A549 (cell line): Measurements from ENCODE around the gene CARMIL1. TPM values are rescaled to one million over a fixed set of nuclear protein-coding genes. Genes with fewer than 3 reads are reported as not detected.

ENCODE experiments used
- ATAC-seq, 2 experiments: fragments of 200-7000 bp in 1 of 2; fragments of >200 bp in 1 of 2; cut with Nextera tagmentation in 1 of 2; cut with Tn5 transposase in 1 of 2; 3 replicates each; pipeline versions ENCODE4 v1.8.0 to v1.9.1; 2018 to 2020; ENCODE audit warnings: mild to moderate bottlenecking in 1 of 2, moderate library complexity in 1 of 2
- CTCF ChIA-PET: fragments of 300-600 bp; sonication (Branson Sonifier 250); formaldehyde crosslinking; extraction: SDS; loops from one replicate; lab custom pipeline; 2021; ENCODE audit warnings: antibody characterized with exemption, inconsistent platforms; lab: Yijun Ruan, JAX
- POLR2A ChIA-PET: fragments of 350-600 bp; formaldehyde crosslinking; extraction: SDS; loops from one replicate; lab custom pipeline; 2021; ENCODE audit warnings: antibody characterized with exemption, inconsistent platforms; lab: Yijun Ruan, JAX
- DNase-seq, 2 experiments: peaks; one replicate each; pipeline versions ENCODE4 v3.0.0 to v3.0.0-alpha.2; 2011 to 2016; ENCODE audit warnings: low read depth in 1 of 2, low spot score in 1 of 2
- FAIRE-seq: peaks from 2 replicates; lab custom pipeline; 2011; peaks lifted over from hg19 to GRCh38; lab: Jason Lieb, UNC
- H3K27ac ChIP-seq, 2 experiments: fragments of >200 bp; sonication (Bioruptor Twin); formaldehyde crosslinking; 3 replicates each; pipeline ENCODE4 v1.5.1; 2016 to 2017
- H3K4me1 ChIP-seq: fragments of >200 bp; sonication (Bioruptor Twin); formaldehyde crosslinking; 3 replicates; pipeline ENCODE4 v1.6.1; 2016
- H3K4me2 ChIP-seq: fragments of >200 bp; sonication (Bioruptor Twin); formaldehyde crosslinking; 3 replicates; pipeline ENCODE4 v1.6.1; 2016
- H3K4me3 ChIP-seq: fragments of >200 bp; sonication (Bioruptor Twin); formaldehyde crosslinking; 3 replicates; pipeline ENCODE4 v1.5.1; 2016
- H3K9me3 ChIP-seq: fragments of >200 bp; sonication (Bioruptor Twin); formaldehyde crosslinking; 3 replicates; pipeline ENCODE4 v1.6.1; 2016
- BCL3 ChIP-seq: fragments of >200 bp; sonication (Bioruptor Twin); formaldehyde crosslinking; IDR thresholded peaks from 3 replicates; pipeline ENCODE4 v1.6.1; 2016
- BHLHE40 ChIP-seq: IDR thresholded peaks from 2 replicates; pipeline ENCODE4 v1.6.1; 2012; ENCODE audit warnings: low read depth, low read length, inconsistent platforms
- CEBPB ChIP-seq, 2 experiments: fragments of >200 bp in 1 of 2; sonication (Bioruptor Twin) in 1 of 2; formaldehyde crosslinking in 1 of 2; IDR thresholded peaks; 2 replicates each; pipeline ENCODE4 v1.6.1; 2012 to 2016
- CHD2 ChIP-seq: fragments of 150-350 bp; IDR thresholded peaks from 2 replicates; pipeline ENCODE4 v1.6.1; 2014; ENCODE audit warnings: low read length; ENCODE audit not compliant: partially characterized antibody
- E2F6 ChIP-seq: IDR thresholded peaks from 2 replicates; pipeline ENCODE4 v1.6.1; 2012; ENCODE audit warnings: low read depth, borderline replicate concordance
- EHF ChIP-seq: fragments of 250-450 bp; sonication (Bioruptor Pico); IDR thresholded peaks from 2 replicates; pipeline ENCODE4 v1.5.0; 2020; ENCODE audit warnings: mild to moderate bottlenecking
- EHMT2 ChIP-seq: fragments of 200-600 bp; sonication (generic); IDR thresholded peaks from 2 replicates; pipeline ENCODE4 v1.6.1; 2016; ENCODE audit warnings: antibody characterized with exemption, low read depth, mild to moderate bottlenecking, moderate library complexity
- EP300 ChIP-seq, 2 experiments: fragments of >200 bp; sonication (Bioruptor Twin); formaldehyde crosslinking; IDR thresholded peaks; 2 replicates in 1 of 2; 3 replicates in 1 of 2; pipeline ENCODE4 v1.6.1; 2016 to 2017
- FOXS1 ChIP-seq: fragments of 250-450 bp; sonication (Bioruptor Pico); IDR thresholded peaks from 2 replicates; pipeline ENCODE4 v1.5.0; 2020; ENCODE audit warnings: mild to moderate bottlenecking, moderate library complexity
- GATA3 ChIP-seq: IDR thresholded peaks from 2 replicates; pipeline ENCODE4 v1.6.1; 2012; ENCODE audit warnings: borderline replicate concordance
- HDAC2 ChIP-seq: fragments of 200-600 bp; sonication (generic); IDR thresholded peaks from 2 replicates; pipeline ENCODE4 v1.6.1; 2016
- HEYL ChIP-seq: fragments of 250-450 bp; sonication (Bioruptor Pico); IDR thresholded peaks from 2 replicates; pipeline ENCODE4 v1.8.0; 2021; ENCODE audit warnings: mild to moderate bottlenecking, moderate library complexity
- HOXB13 ChIP-seq: fragments of 250-450 bp; sonication (Bioruptor Pico); IDR thresholded peaks from 2 replicates; pipeline ENCODE4 v1.5.0; 2020; ENCODE audit warnings: low read depth, mild to moderate bottlenecking, moderate library complexity
- HOXB5 ChIP-seq: fragments of 250-450 bp; sonication (Bioruptor Pico); IDR thresholded peaks from 2 replicates; pipeline ENCODE4 v1.5.0; 2020; ENCODE audit warnings: mild to moderate bottlenecking, moderate library complexity
- KDM1A ChIP-seq: fragments of 200-600 bp; sonication (generic); IDR thresholded peaks from 2 replicates; pipeline ENCODE4 v1.6.1; 2016; ENCODE audit warnings: low read depth, mild to moderate bottlenecking
- KDM5A ChIP-seq: fragments of 200-600 bp; sonication (generic); IDR thresholded peaks from 2 replicates; pipeline ENCODE4 v1.6.1; 2016; ENCODE audit warnings: antibody characterized with exemption, mild to moderate bottlenecking
- MAFK ChIP-seq: fragments of 450-650 bp; IDR thresholded peaks from 2 replicates; pipeline ENCODE4 v1.6.1; 2014; ENCODE audit not compliant: partially characterized antibody
- NFE2L2 ChIP-seq: fragments of 150-350 bp; conservative IDR thresholded peaks from 2 replicates; pipeline ENCODE4 v1.6.1; 2014; ENCODE audit warnings: low read length
- NPAS2 ChIP-seq: fragments of 250-450 bp; sonication (Bioruptor Pico); IDR thresholded peaks from 2 replicates; pipeline ENCODE4 v1.8.0; 2022; ENCODE audit warnings: mild to moderate bottlenecking, moderate library complexity, borderline replicate concordance
- NR3C1 ChIP-seq: fragments of >200 bp; sonication (Bioruptor Twin); formaldehyde crosslinking; IDR thresholded peaks from 3 replicates; pipeline ENCODE4 v1.6.1; 2017
- RARB ChIP-seq: fragments of 250-450 bp; sonication (Bioruptor Pico); IDR thresholded peaks from 2 replicates; pipeline ENCODE4 v1.8.0; 2021; ENCODE audit warnings: mild to moderate bottlenecking, moderate library complexity
- RCOR1 ChIP-seq: fragments of 150-350 bp; IDR thresholded peaks from 2 replicates; pipeline ENCODE4 v1.6.1; 2014; ENCODE audit warnings: antibody characterized with exemption, low read length, low read depth
- REST ChIP-seq: fragments of 200-600 bp; sonication (generic); IDR thresholded peaks from 2 replicates; pipeline ENCODE4 v1.6.1; 2016; ENCODE audit warnings: antibody characterized with exemption, mild to moderate bottlenecking, moderate library complexity
- RNF2 ChIP-seq: fragments of 200-600 bp; sonication (generic); IDR thresholded peaks from 2 replicates; pipeline ENCODE4 v1.6.1; 2016; ENCODE audit warnings: low read depth, mild to moderate bottlenecking, antibody characterized with exemption, moderate library complexity, borderline replicate concordance
- TFCP2L1 ChIP-seq: fragments of 250-450 bp; sonication (Bioruptor Pico); IDR thresholded peaks from 2 replicates; pipeline ENCODE4 v1.5.0; 2021; ENCODE audit warnings: mild to moderate bottlenecking
- USF2 ChIP-seq: fragments of 450-650 bp; IDR thresholded peaks from 2 replicates; pipeline ENCODE4 v1.6.1; 2014; ENCODE audit warnings: antibody characterized with exemption
- ZC3H11A ChIP-seq: fragments of 450-650 bp; IDR thresholded peaks from 2 replicates; pipeline ENCODE4 v1.6.1; 2014; ENCODE audit warnings: antibody characterized with exemption, mild to moderate bottlenecking
- ZNF302 ChIP-seq: fragments of 250-450 bp; sonication (Bioruptor Pico); IDR thresholded peaks from 2 replicates; pipeline ENCODE4 v1.9.0; 2021; ENCODE audit warnings: inconsistent platforms, mild to moderate bottlenecking, moderate library complexity
- ZSCAN20 ChIP-seq: fragments of 250-450 bp; sonication (Bioruptor Pico); IDR thresholded peaks from 2 replicates; pipeline ENCODE4 v1.8.0; 2022; ENCODE audit warnings: mild to moderate bottlenecking, moderate library complexity
- whole genome bisulfite sequencing: methylation state at CpG from one replicate; pipeline ENCODE4 v1.1.6; 2017; ENCODE audit errors: missing lambda C conversion rate; 5-methylcytosine and 5-hydroxymethylcytosine counted together
- polyA plus RNA-seq, 4 experiments: library from polyadenylated mRNA; depleted of rRNA in 3 of 4; stranded (reverse); fragments of >200 nt; fragmentation: RNase III in 1 of 4; extraction: RNeasy Plus Mini Kit Qiagen cat#74134 plus additional on column Dnase treatment in 1 of 4; gene quantifications; 2 replicates in 3 of 4; 3 replicates in 1 of 4; pipeline ENCODE4 v1.2.3, GENCODE V29; 2011 to 2017
- TF ChIP-seq, protein P1 (sequence below): IDR thresholded peaks from 2 replicates; pipeline ENCODE4 v1.6.1; 2012

CARMIL1 gene
- polyA plus RNA-seq, 2 of the 4 experiments (the other 2 are of a cell fraction) = 11.5 to 11.8 TPM

DNA sequence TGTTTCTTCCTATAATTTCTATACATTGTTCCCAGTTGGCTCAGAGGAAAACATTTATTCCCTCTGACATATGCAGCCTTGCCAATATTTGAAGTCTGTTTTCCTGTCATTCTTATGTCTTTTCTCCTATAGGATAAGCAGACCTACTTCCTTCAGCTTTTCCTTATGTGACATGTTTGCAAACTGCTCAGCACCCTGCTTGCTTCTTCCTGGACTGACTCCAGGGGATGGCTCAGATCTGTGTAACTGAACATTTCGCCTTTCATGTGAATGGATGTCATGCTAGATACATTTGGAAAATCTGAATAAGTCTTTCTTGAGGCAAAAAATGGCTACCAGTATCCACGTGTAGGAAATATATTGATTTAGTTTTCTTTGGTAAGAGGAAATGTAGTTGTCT lies 113.2 kb downstream of the CARMIL1 start:
- TF ChIP-seq HOXB5 (CRISPR knock-in tag) (no peak), FOXS1 (CRISPR knock-in tag) (no peak), HOXB13 (no peak), USF2 (no peak), BCL3 (no peak), MAFK (no peak), E2F6 (no peak), NPAS2 (CRISPR knock-in tag) (no peak), CEBPB (IDR thresholded peaks at IDR 0.05) (no peak), EHF (CRISPR knock-in tag) (no peak), REST (no peak), RNF2 (no peak), HEYL (no peak), RCOR1 (no peak), NFE2L2 (no peak), NR3C1 (no peak), RARB (no peak), TFCP2L1 (no peak)
- Histone ChIP-seq H3K4me3 (no peak overlapping the region), H3K27ac (no peak overlapping the region), H3K4me2 (no peak overlapping the region), H3K9me3 (no peaks in the 10 kb centered on the region), H3K4me1 (no peaks in the 10 kb centered on the region)
- ChIA-PET CTCF (no interaction called here), POLR2A (no interaction called here)
- DNase-seq = no peak
- no peak for FAIRE-seq
- no peak for ATAC-seq
- whole genome bisulfite sequencing = 76% methylated on average over 2 of the region's 2 CpGs

GRCh38 chr6:25395731-25396130 lies 116.6 kb downstream of the CARMIL1 start:
- H3K4me1 ChIP-seq = no peaks in the 10 kb centered on the region
- H3K4me3 ChIP-seq = no peak overlapping the region
- ATAC-seq = no peak
- no peak overlapping the region for H3K4me2 ChIP-seq
- no peaks in the 10 kb centered on the region for H3K9me3 ChIP-seq
- POLR2A ChIA-PET = no interaction called here
- no peak overlapping the region for H3K27ac ChIP-seq
- CTCF ChIA-PET = no interaction called here
- no peak for FAIRE-seq
- WGBS = 68% methylated on average over 5 of the region's 5 CpGs
- no peak for DNase-seq
- TF ChIP-seq HDAC2 (no peak), ZNF302 (CRISPR knock-in tag) (no peak), HEYL (no peak), KDM5A (no peak), ZC3H11A (no peak), RNF2 (no peak), HOXB13 (no peak), GATA3 (no peak), ZSCAN20 (no peak), E2F6 (no peak), EP300 (IDR thresholded peaks at IDR 0.05) (no peak), CHD2 (no peak), FOXS1 (CRISPR knock-in tag) (no peak), RARB (no peak), BHLHE40 (no peak), EHMT2 (no peak), NPAS2 (CRISPR knock-in tag) (no peak), KDM1A (no peak)
- TF ChIP-seq, protein P1, sequence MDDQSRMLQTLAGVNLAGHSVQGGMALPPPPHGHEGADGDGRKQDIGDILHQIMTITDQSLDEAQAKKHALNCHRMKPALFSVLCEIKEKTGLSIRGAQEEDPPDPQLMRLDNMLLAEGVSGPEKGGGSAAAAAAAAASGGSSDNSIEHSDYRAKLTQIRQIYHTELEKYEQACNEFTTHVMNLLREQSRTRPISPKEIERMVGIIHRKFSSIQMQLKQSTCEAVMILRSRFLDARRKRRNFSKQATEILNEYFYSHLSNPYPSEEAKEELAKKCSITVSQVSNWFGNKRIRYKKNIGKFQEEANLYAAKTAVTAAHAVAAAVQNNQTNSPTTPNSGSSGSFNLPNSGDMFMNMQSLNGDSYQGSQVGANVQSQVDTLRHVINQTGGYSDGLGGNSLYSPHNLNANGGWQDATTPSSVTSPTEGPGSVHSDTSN = no peak
